ENCODE measurements around the gene TTR. TPM values are rescaled to one million over a fixed set of nuclear protein-coding genes. Genes with fewer than 3 reads are reported as not detected.

Gene TTR
- total and polyA plus RNA-seq, 4 experiments from 2014 or later = not detected

DNA sequence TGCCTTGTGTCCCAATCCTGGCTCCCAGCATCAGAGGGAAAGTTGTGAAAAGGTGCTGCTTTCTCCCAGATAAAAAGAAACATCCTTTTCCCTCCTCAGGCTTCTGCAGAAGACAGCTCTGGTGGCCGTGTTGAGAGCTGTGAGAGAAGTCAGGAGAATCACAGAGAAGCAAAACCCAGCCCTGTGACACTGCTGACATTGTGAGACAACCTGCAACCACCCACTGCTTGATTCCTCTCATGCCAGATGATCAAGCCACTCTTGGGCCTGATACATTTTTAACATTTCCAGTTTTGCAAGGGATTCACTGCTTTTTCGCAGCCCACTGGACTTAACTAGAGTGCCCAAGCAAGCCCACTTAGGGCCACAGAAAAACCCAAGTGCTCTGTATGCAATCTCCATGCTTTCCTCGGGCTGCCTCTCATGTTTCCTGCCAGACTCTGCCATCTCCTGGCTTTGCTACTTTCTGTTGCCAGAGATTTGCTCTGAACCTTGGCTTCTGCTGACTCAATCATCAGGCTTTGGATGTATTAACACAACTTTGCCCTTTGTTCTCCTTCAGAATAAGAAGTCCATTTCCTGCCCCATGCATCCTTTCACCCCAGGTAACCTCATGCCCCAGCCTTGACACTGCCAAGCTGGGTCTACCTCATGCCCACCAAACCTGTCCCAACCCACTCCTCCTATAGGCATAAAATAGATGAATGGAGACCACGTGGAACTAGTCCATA is 24.9 kb upstream of the TTR start:
- peak overlapping the region in 1 of 7 donors; percentile 19 for H3K27ac Mint-ChIP-seq
- Histone ChIP-seq H3K27ac (ENCODE audit: low read depth, low read length) (no peak overlapping the region), H3K4me1 (ENCODE audit: insufficient read depth, low read length) (no peaks in the 10 kb centered on the region), H3K36me3 (ENCODE audit: insufficient read depth, low read length) (no peaks in the 10 kb centered on the region), H3K27me3 (ENCODE audit: insufficient read depth, low read length) (no peaks in the 10 kb centered on the region), H3K9me3 (ENCODE audit: control insufficient read depth in 1 of 2, low read length in 2 of 2) (no peaks in the 10 kb centered on the region), H3K4me3 (ENCODE audit: low read length in 2 of 2) (no peak overlapping the region)
- H3K9me3 Mint-ChIP-seq = no peaks in the 10 kb centered on the region
- no peak overlapping the region for H3K4me3 Mint-ChIP-seq
- intact Hi-C loops (cut with micrococcal nuclease) = no loop called here
- no peaks in the 10 kb centered on the region for H3K4me1 Mint-ChIP-seq
- no peaks in the 10 kb centered on the region for H3K27me3 Mint-ChIP-seq
- ChIA-PET POLR2A (ENCODE audit: partially characterized antibody) (no interaction called here), CTCF (ENCODE audit: partially characterized antibody) (no interaction called here)
- no peak for DNase-seq
- H3K36me3 Mint-ChIP-seq = no peaks in the 10 kb centered on the region

DNA sequence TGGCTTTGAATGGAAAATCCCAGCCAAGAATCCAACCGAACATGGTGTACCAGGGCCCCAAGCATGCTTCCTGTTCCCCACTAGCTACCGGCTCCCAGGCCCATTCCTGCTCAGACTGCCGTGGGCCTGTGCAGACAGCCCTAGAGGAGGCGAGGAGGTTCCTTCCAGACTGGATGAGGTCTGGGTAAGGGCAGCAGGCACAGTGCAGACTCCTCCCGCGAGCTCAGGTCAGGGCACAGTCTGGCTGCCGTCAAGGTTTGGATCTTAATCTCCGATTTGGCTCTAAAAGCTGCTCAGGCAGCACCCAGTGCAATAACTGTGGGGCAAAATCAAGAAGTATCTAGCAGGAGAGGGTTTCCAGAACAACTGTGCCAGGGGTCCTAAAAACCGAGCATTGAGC is 19.3 kb upstream of the TTR start:
- H3K36me3 ChIP-seq (ENCODE audit: insufficient read depth, low read length) = no peaks in the 10 kb centered on the region
- no peak for DNase-seq
- Mint-ChIP-seq H3K4me3 (no peak overlapping the region), H3K4me1 (no peaks in the 10 kb centered on the region), H3K9me3 (no peaks in the 10 kb centered on the region), H3K36me3 (no peaks in the 10 kb centered on the region), H3K27ac (no peak overlapping the region), H3K27me3 (peaks cover 2 to 5% of the 10 kb centered on the region in 2 donors)
- CTCF ChIA-PET (ENCODE audit: partially characterized antibody) = interaction anchor here (1.7 kb wide), 1 partner anchor 9 kb away, joined by 4 read pairs; no protein-coding TSS in a partner anchor
- POLR2A ChIA-PET (ENCODE audit: partially characterized antibody) = no interaction called here
- H3K9me3 ChIP-seq (ENCODE audit: control insufficient read depth in 1 of 2, low read length in 2 of 2) = no peaks in the 10 kb centered on the region
- no peaks in the 10 kb centered on the region for H3K4me1 ChIP-seq (ENCODE audit: insufficient read depth, low read length)
- no peak overlapping the region for H3K27ac ChIP-seq (ENCODE audit: low read depth, low read length)
- H3K4me3 ChIP-seq (ENCODE audit: low read length in 2 of 2) = no peak overlapping the region
- H3K27me3 ChIP-seq (ENCODE audit: insufficient read depth, low read length) = no peaks in the 10 kb centered on the region
- intact Hi-C loops (cut with micrococcal nuclease) = no loop called here

GRCh38 chr18:31573051-31573450 is 18.6 kb upstream of the TTR start:
- Histone ChIP-seq H3K36me3 (ENCODE audit: insufficient read depth, low read length) (no peaks in the 10 kb centered on the region), H3K27me3 (ENCODE audit: insufficient read depth, low read length) (no peaks in the 10 kb centered on the region), H3K4me3 (ENCODE audit: low read length in 2 of 2) (no peak overlapping the region), H3K9me3 (ENCODE audit: control insufficient read depth in 1 of 2, low read length in 2 of 2) (no peaks in the 10 kb centered on the region), H3K27ac (ENCODE audit: low read depth, low read length) (no peak overlapping the region), H3K4me1 (ENCODE audit: insufficient read depth, low read length) (no peaks in the 10 kb centered on the region)
- Mint-ChIP-seq H3K27ac (no peak overlapping the region), H3K4me1 (no peaks in the 10 kb centered on the region), H3K4me3 (no peak overlapping the region), H3K9me3 (no peaks in the 10 kb centered on the region), H3K36me3 (no peaks in the 10 kb centered on the region), H3K27me3 (peaks cover 3 to 5% of the 10 kb centered on the region in 2 donors)
- intact Hi-C loops (cut with micrococcal nuclease) = no loop called here
- no peak for DNase-seq
- CTCF ChIA-PET (ENCODE audit: partially characterized antibody) = interaction anchor here (1.7 kb wide), 1 partner anchor 10 kb away, joined by 4 read pairs; no protein-coding TSS in a partner anchor
- POLR2A ChIA-PET (ENCODE audit: partially characterized antibody) = no interaction called here

DNA sequence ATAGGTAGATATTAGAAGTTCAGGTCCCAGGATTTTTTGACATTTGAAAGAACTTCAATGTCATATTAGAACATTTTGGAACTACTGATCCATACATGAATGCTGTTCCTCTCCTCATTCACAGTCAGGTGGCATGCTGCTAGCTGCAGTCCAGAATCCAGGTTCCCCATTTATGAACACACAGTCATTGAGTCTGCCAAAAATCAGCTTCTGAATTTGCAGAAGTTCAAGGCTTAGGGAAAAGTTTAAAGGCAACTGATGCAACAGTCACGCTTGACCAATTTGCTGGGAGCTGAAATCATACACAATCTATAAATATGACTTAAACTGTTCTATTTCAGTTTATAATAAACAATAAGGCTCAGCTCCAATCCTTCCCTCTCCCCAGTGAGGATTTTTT is 17.3 kb upstream of the TTR start:
- Mint-ChIP-seq H3K4me1 (no peaks in the 10 kb centered on the region), H3K27me3 (peaks cover 4 to 5% of the 10 kb centered on the region in 2 donors), H3K9me3 (no peaks in the 10 kb centered on the region), H3K4me3 (no peak overlapping the region), H3K36me3 (no peaks in the 10 kb centered on the region), H3K27ac (no peak overlapping the region)
- DNase-seq = no peak
- no peaks in the 10 kb centered on the region for H3K27me3 ChIP-seq (ENCODE audit: insufficient read depth, low read length)
- CTCF ChIA-PET (ENCODE audit: partially characterized antibody) = interaction anchor here (0.6 to 0.8 kb wide), 2 partner anchors 14 to 472 kb away, joined by 3 to 4 read pairs; no protein-coding TSS in a partner anchor
- POLR2A ChIA-PET (ENCODE audit: partially characterized antibody) = no interaction called here
- H3K4me1 ChIP-seq (ENCODE audit: insufficient read depth, low read length) = no peaks in the 10 kb centered on the region
- H3K9me3 ChIP-seq (ENCODE audit: control insufficient read depth in 1 of 2, low read length in 2 of 2) = no peaks in the 10 kb centered on the region
- no peak overlapping the region for H3K27ac ChIP-seq (ENCODE audit: low read depth, low read length)
- H3K36me3 ChIP-seq (ENCODE audit: insufficient read depth, low read length) = no peaks in the 10 kb centered on the region
- intact Hi-C loops (cut with micrococcal nuclease) = no loop called here
- no peak overlapping the region for H3K4me3 ChIP-seq (ENCODE audit: low read length in 2 of 2)

GRCh38 chr18:31575515-31576257 is 16.0 kb upstream of the TTR start:
- intact Hi-C loops (cut with micrococcal nuclease) = no loop called here
- H3K27me3 ChIP-seq (ENCODE audit: insufficient read depth, low read length) = no peaks in the 10 kb centered on the region
- no peak overlapping the region for H3K27ac Mint-ChIP-seq
- H3K27me3 Mint-ChIP-seq = peaks cover 4 to 5% of the 10 kb centered on the region in 2 donors
- no peaks in the 10 kb centered on the region for H3K36me3 ChIP-seq (ENCODE audit: insufficient read depth, low read length)
- no peak overlapping the region for H3K27ac ChIP-seq (ENCODE audit: low read depth, low read length)
- H3K9me3 Mint-ChIP-seq = no peaks in the 10 kb centered on the region
- H3K4me3 ChIP-seq (ENCODE audit: low read length in 2 of 2) = no peak overlapping the region
- POLR2A ChIA-PET (ENCODE audit: partially characterized antibody) = no interaction called here
- no peaks in the 10 kb centered on the region for H3K36me3 Mint-ChIP-seq
- H3K4me1 ChIP-seq (ENCODE audit: insufficient read depth, low read length) = no peaks in the 10 kb centered on the region
- no peaks in the 10 kb centered on the region for H3K9me3 ChIP-seq (ENCODE audit: control insufficient read depth in 1 of 2, low read length in 2 of 2)
- H3K4me3 Mint-ChIP-seq = no peak overlapping the region
- no peaks in the 10 kb centered on the region for H3K4me1 Mint-ChIP-seq
- CTCF ChIA-PET (ENCODE audit: partially characterized antibody) = interaction anchor here (0.9 to 1.6 kb wide), 3 partner anchors 13 to 20 kb away, joined by 3 to 4 read pairs (median 4); no protein-coding TSS in a partner anchor
- no peak for DNase-seq

- intact Hi-C loops (cut with micrococcal nuclease) = no loop called here
- CTCF ChIA-PET (ENCODE audit: partially characterized antibody) = interaction anchor here (0.9 to 1.6 kb wide), 3 partner anchors 14 to 21 kb away, joined by 3 to 4 read pairs (median 4); no protein-coding TSS in a partner anchor
- no peaks in the 10 kb centered on the region for H3K9me3 Mint-ChIP-seq
Measured at GRCh38 chr18:31576670-31577069, 15.0 kb upstream of the TTR start.

DNA sequence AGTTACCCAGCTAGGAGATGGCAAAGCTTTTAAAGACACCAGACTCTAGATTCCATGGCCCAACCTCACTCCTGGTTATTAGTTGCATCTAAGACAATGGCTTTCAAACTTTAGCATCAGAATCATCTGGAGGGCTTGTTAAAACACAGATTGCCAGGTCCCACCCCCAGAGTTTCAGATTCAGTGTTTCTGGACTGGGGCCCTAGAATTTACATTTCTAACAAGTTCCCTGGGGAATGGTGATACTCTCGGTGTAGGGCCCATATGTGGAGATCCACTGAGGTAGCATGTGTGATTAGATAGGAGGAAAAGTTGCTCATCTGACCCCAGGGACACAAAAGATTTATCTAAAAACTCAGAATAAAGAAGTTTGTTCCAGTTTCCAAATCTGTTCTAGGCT is 14.5 kb upstream of the TTR start:
- DNase-seq = no peak
- no peaks in the 10 kb centered on the region for H3K9me3 ChIP-seq (ENCODE audit: control insufficient read depth in 1 of 2, low read length in 2 of 2)
- no peak overlapping the region for H3K4me3 Mint-ChIP-seq
- no peaks in the 10 kb centered on the region for H3K4me1 Mint-ChIP-seq
- peaks cover 4% of the 10 kb centered on the region in 2 donors for H3K27me3 Mint-ChIP-seq
- no peaks in the 10 kb centered on the region for H3K36me3 Mint-ChIP-seq
- CTCF ChIA-PET (ENCODE audit: partially characterized antibody) = interaction anchor here (1.6 kb wide), 1 partner anchor 14 kb away, joined by 4 read pairs; no protein-coding TSS in a partner anchor
- H3K4me3 ChIP-seq (ENCODE audit: low read length in 2 of 2) = no peak overlapping the region
- H3K36me3 ChIP-seq (ENCODE audit: insufficient read depth, low read length) = no peaks in the 10 kb centered on the region
- POLR2A ChIA-PET (ENCODE audit: partially characterized antibody) = no interaction called here
- intact Hi-C loops (cut with micrococcal nuclease) = no loop called here
- no peak overlapping the region for H3K27ac Mint-ChIP-seq
- no peaks in the 10 kb centered on the region for H3K4me1 ChIP-seq (ENCODE audit: insufficient read depth, low read length)
- H3K27ac ChIP-seq (ENCODE audit: low read depth, low read length) = no peak overlapping the region
- no peaks in the 10 kb centered on the region for H3K9me3 Mint-ChIP-seq
- no peaks in the 10 kb centered on the region for H3K27me3 ChIP-seq (ENCODE audit: insufficient read depth, low read length)

More at GRCh38 chr18:31576670-31577069, 15.0 kb upstream of the TTR start:
- Histone ChIP-seq H3K4me3 (ENCODE audit: low read length in 2 of 2) (no peak overlapping the region), H3K27me3 (ENCODE audit: insufficient read depth, low read length) (no peaks in the 10 kb centered on the region), H3K4me1 (ENCODE audit: insufficient read depth, low read length) (no peaks in the 10 kb centered on the region), H3K27ac (ENCODE audit: low read depth, low read length) (no peak overlapping the region), H3K36me3 (ENCODE audit: insufficient read depth, low read length) (no peaks in the 10 kb centered on the region), H3K9me3 (ENCODE audit: control insufficient read depth in 1 of 2, low read length in 2 of 2) (no peaks in the 10 kb centered on the region)
- Mint-ChIP-seq H3K4me1 (no peaks in the 10 kb centered on the region), H3K27ac (no peak overlapping the region), H3K27me3 (peaks cover 4 to 5% of the 10 kb centered on the region in 2 donors), H3K4me3 (no peak overlapping the region), H3K36me3 (no peaks in the 10 kb centered on the region)
- no peak for DNase-seq
- POLR2A ChIA-PET (ENCODE audit: partially characterized antibody) = no interaction called here

Measured in CD4-positive, alpha-beta memory T cell (primary cell).